Measurements from ENCODE around the gene DDHD1. TPM values are rescaled to one million over a fixed set of nuclear protein-coding genes. Genes with fewer than 3 reads are reported as not detected.

Gene DDHD1
- total RNA-seq, 1 experiment from 2014 or later = 10.6 TPM

DNA sequence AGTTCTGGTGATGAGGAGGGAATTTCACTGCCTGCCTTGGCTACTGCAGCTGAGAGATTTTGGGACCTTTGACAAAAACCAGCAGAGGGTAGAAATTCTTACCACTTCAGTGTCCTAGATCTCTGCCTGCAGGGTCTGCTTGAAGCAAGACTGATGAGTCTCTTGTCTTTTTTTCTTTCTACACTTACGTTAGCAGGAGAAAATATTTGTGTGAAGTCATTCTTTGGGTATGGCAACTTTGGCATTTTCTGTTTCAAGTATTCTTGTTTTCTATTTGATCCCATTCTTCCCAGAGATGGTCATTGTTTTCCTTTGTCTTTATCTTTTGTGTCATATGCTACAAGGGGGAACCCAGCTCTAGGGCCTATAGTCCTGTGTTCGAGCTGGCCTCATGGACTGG, 136.6 kb downstream of the DDHD1 start:
- H3K27ac ChIP-seq (ENCODE audit: low read length) = no peak overlapping the region
- no peak for ATAC-seq
- H3K4me3 ChIP-seq (ENCODE audit: low read depth in 2 of 2, low read length in 2 of 2) = no peak overlapping the region
- H3K36me3 ChIP-seq (ENCODE audit: control insufficient read depth, insufficient read depth, low read length) = no peaks in the 10 kb centered on the region
- H3K9me3 ChIP-seq (ENCODE audit: control insufficient read depth, insufficient read depth, low read depth, low read length) = no peaks in the 10 kb centered on the region
- no peak for DNase-seq (ENCODE audit: low read depth, low spot score)
- no TSS peak for BruUV-seq (replicated peaks)
- no peaks in the 10 kb centered on the region; the same call in 1 of the 2 replicates for H3K4me1 ChIP-seq (ENCODE audit: control insufficient read depth, insufficient read depth, low read length)
- intact Hi-C loops (cut with micrococcal nuclease; ENCODE audit: unreplicated experiment) (no loop called here), in situ Hi-C loops (cut with HindIII; ENCODE audit: low pct_unique_long_range_greater_than_20kb, low sequenced_read_pairs) (no loop called here)
- ChIA-PET POLR2A (no interaction called here), CTCF (no interaction called here)
- TF ChIP-seq, protein P1, sequence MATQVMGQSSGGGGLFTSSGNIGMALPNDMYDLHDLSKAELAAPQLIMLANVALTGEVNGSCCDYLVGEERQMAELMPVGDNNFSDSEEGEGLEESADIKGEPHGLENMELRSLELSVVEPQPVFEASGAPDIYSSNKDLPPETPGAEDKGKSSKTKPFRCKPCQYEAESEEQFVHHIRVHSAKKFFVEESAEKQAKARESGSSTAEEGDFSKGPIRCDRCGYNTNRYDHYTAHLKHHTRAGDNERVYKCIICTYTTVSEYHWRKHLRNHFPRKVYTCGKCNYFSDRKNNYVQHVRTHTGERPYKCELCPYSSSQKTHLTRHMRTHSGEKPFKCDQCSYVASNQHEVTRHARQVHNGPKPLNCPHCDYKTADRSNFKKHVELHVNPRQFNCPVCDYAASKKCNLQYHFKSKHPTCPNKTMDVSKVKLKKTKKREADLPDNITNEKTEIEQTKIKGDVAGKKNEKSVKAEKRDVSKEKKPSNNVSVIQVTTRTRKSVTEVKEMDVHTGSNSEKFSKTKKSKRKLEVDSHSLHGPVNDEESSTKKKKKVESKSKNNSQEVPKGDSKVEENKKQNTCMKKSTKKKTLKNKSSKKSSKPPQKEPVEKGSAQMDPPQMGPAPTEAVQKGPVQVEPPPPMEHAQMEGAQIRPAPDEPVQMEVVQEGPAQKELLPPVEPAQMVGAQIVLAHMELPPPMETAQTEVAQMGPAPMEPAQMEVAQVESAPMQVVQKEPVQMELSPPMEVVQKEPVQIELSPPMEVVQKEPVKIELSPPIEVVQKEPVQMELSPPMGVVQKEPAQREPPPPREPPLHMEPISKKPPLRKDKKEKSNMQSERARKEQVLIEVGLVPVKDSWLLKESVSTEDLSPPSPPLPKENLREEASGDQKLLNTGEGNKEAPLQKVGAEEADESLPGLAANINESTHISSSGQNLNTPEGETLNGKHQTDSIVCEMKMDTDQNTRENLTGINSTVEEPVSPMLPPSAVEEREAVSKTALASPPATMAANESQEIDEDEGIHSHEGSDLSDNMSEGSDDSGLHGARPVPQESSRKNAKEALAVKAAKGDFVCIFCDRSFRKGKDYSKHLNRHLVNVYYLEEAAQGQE (IDR thresholded peaks at IDR 0.05; ENCODE audit: insufficient read depth in 1 of 2, low read depth in 2 of 2, low read length in 1 of 2) = no peak
- TF ChIP-seq SIN3A (IDR thresholded peaks at IDR 0.05; ENCODE audit: borderline replicate concordance, insufficient read depth, low read depth, low read length) (no peak), POLR2AphosphoS5 (IDR thresholded peaks at IDR 0.05; ENCODE audit: low read depth, low read length) (no peak)
- H3K27me3 ChIP-seq (ENCODE audit: control insufficient read depth, insufficient read depth, low read length) = no peaks in the 10 kb centered on the region

DNA sequence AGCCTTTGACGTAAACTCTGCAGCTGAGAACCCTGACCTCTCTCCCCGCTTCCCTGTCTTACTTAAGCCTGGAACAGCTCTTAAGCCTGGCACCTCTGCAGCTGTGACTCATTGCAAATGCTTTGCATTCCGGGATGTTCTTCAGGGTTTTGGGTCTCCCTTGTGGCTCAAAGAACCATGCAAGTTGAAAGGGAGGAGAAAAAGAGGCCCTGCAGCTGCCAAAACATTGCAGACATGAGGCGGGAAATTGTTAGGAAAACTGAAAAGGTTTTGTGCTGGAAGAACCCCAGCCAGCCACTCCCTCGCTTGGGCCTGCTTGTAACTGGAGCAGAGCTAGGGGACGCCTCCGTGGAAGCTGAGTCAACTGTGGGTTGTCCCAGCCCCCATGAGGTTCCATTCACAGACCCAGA, 142.1 kb downstream of the DDHD1 start:
- in situ Hi-C loops (cut with HindIII; ENCODE audit: low pct_unique_long_range_greater_than_20kb, low sequenced_read_pairs) = no loop called here
- no TSS peak for BruUV-seq (replicated peaks)
- CTCF ChIA-PET = no interaction called here
- no peak overlapping the region for H3K27ac ChIP-seq (ENCODE audit: low read length)
- no peaks in the 10 kb centered on the region for H3K4me1 ChIP-seq (ENCODE audit: control insufficient read depth, insufficient read depth, low read length)
- TF ChIP-seq, protein P2, sequence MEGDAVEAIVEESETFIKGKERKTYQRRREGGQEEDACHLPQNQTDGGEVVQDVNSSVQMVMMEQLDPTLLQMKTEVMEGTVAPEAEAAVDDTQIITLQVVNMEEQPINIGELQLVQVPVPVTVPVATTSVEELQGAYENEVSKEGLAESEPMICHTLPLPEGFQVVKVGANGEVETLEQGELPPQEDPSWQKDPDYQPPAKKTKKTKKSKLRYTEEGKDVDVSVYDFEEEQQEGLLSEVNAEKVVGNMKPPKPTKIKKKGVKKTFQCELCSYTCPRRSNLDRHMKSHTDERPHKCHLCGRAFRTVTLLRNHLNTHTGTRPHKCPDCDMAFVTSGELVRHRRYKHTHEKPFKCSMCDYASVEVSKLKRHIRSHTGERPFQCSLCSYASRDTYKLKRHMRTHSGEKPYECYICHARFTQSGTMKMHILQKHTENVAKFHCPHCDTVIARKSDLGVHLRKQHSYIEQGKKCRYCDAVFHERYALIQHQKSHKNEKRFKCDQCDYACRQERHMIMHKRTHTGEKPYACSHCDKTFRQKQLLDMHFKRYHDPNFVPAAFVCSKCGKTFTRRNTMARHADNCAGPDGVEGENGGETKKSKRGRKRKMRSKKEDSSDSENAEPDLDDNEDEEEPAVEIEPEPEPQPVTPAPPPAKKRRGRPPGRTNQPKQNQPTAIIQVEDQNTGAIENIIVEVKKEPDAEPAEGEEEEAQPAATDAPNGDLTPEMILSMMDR (IDR thresholded peaks at IDR 0.05) = no peak
- TF ChIP-seq, protein P1 (IDR thresholded peaks at IDR 0.05; ENCODE audit: insufficient read depth in 1 of 2, low read depth in 2 of 2, low read length in 1 of 2) = no peak
- TF ChIP-seq SIN3A (IDR thresholded peaks at IDR 0.05; ENCODE audit: borderline replicate concordance, insufficient read depth, low read depth, low read length) (no peak), POLR2AphosphoS5 (IDR thresholded peaks at IDR 0.05; ENCODE audit: low read depth, low read length) (no peak), TCF7L2 (IDR thresholded peaks at IDR 0.05; ENCODE audit: low read depth, low read length) (no peak)
- ATAC-seq (peak; percentile 51; the same call in 1 of the 2 replicates), DNase-seq (ENCODE audit: low read depth, low spot score) (no peak)
- H3K9me3 ChIP-seq (ENCODE audit: control insufficient read depth, insufficient read depth, low read depth, low read length) = no peaks in the 10 kb centered on the region
- H3K4me3 ChIP-seq (ENCODE audit: low read depth in 2 of 2, low read length in 2 of 2) = no peak overlapping the region
- no peaks in the 10 kb centered on the region for H3K36me3 ChIP-seq (ENCODE audit: control insufficient read depth, insufficient read depth, low read length)
- POLR2A ChIA-PET = no interaction called here
- intact Hi-C loops (cut with micrococcal nuclease; ENCODE audit: unreplicated experiment) = no loop called here
- no peaks in the 10 kb centered on the region for H3K27me3 ChIP-seq (ENCODE audit: control insufficient read depth, insufficient read depth, low read length)
